SK-N-SH (cell line): Measurements from ENCODE around the gene TMEM41B. TPM values are rescaled to one million over a fixed set of nuclear protein-coding genes. Genes with fewer than 3 reads are reported as not detected.

Source experiments
- polyA plus RNA-seq, 3 experiments: library from polyadenylated mRNA; depleted of rRNA; stranded (reverse); fragments of >200 nt; gene quantifications; 2 replicates each; pipeline ENCODE4 v1.2.3, GENCODE V29; 2012
- small RNA-seq, 7 experiments: library from RNA; depleted of rRNA; stranded (forward); fragments of <200 nt; gene quantifications; one replicate each; pipeline ENCODE3, GENCODE V24; 2012

TMEM41B gene
- polyA plus RNA-seq, 1 of the 3 experiments (the other 2 are of a cell fraction): 23.5 TPM

Small RNAs within 50 kb of the gene (small RNA-seq; reads per million reads assigned to genes)
- gene RF00017: 0 reads per million in 7 experiments

Other genes starting within 250 kb of the TMEM41B start
- 0.70 and 0.76 TPM in 2 replicates for gene SCUBE2, start 223.0 kb downstream of the TMEM41B start, polyA plus RNA-seq (2012; rRNA removed)
- 110 and 124 TPM in 2 replicates for gene DENND5A, start 49.2 kb downstream of the TMEM41B start, polyA plus RNA-seq (2012; rRNA removed)
- 25.4 and 34.8 TPM in 2 replicates for gene IPO7, start 70.1 kb upstream of the TMEM41B start, polyA plus RNA-seq (2012; rRNA removed)
- 11.3 and 17.0 TPM in 2 replicates for gene ZNF143, start 146.4 kb upstream of the TMEM41B start, polyA plus RNA-seq (2012; rRNA removed)